GM12872 (cell line): ENCODE results near the gene LAMC3.

ENCODE experiments used
- TF ChIP-seq, protein P1 (sequence below): IDR thresholded peaks from 3 replicates; pipeline ENCODE4 v1.5.1; 2011; ENCODE audit warnings: low read depth, mild to moderate bottlenecking, low read length, moderate library complexity; ENCODE audit not compliant: insufficient read depth

LAMC3 gene

DNA sequence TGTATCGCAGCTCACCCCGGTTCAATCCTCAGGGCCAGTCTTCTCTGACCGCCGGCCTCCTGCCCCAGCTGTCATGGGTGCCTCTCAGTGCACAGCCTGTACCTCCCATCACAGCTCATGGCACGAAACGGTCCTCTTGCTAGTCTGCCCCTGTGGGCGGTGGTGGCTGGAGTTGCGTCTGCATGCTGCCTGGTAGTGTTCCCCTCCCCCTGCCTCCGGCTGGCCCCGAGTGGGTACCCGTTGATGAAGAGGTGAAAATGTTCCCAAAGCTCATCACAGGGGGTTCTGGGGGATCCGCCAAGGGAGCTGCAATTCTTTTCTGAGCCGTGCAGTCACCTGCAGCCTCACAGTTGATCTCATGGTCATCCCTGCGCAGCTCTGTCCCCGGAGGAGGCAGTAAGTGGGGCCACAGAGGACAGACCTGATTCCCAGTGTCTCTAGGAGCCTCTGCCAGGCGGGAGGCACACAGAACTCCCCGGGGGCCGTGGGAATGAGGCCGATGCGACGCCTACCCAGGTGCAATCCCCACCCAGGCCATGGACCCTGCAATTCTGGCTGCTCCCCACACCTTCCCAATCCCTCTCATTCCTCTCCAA lies 35.2 kb upstream of the LAMC3 start:
- TF ChIP-seq, protein P1, sequence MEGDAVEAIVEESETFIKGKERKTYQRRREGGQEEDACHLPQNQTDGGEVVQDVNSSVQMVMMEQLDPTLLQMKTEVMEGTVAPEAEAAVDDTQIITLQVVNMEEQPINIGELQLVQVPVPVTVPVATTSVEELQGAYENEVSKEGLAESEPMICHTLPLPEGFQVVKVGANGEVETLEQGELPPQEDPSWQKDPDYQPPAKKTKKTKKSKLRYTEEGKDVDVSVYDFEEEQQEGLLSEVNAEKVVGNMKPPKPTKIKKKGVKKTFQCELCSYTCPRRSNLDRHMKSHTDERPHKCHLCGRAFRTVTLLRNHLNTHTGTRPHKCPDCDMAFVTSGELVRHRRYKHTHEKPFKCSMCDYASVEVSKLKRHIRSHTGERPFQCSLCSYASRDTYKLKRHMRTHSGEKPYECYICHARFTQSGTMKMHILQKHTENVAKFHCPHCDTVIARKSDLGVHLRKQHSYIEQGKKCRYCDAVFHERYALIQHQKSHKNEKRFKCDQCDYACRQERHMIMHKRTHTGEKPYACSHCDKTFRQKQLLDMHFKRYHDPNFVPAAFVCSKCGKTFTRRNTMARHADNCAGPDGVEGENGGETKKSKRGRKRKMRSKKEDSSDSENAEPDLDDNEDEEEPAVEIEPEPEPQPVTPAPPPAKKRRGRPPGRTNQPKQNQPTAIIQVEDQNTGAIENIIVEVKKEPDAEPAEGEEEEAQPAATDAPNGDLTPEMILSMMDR: no peak

DNA sequence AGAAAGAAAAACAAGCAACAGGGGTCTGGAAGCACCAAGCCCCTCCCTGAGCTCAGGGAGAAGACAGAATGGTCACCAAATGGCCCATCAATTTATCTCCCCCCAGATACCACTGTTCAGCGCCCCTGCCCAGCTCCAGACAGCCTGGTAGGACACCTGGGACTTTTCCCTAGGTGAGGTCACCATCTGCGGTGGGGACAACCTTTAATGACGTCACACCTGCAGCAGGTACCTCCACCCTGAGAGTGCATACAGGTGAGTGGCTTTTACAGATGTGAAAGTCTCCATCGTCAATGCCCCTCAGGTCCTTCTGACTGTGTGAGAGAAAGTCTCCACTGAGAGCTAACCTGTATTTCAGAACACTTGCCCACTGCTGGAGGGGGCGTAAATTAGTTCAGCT lies 34.3 kb upstream of the LAMC3 start:
- TF ChIP-seq, protein P1: no peak

DNA sequence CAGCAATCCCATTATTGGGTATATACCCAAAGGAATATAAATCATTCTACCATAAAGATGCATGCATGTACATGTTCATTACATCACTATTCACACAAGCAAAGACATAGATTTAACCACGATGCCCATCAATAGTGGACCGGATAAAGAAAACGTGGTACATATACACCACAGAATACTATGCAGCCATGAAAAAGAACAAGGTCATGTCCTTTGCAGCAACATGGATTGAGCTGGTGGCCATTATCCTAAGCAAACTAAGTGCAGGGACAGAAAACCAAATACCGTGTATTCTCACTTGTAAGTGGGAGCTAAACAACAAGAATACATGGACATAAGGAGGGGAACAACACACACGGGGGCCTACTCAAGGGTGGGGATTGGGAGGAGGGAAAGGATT lies 33.8 kb upstream of the LAMC3 start:
- TF ChIP-seq, protein P1: no peak

DNA sequence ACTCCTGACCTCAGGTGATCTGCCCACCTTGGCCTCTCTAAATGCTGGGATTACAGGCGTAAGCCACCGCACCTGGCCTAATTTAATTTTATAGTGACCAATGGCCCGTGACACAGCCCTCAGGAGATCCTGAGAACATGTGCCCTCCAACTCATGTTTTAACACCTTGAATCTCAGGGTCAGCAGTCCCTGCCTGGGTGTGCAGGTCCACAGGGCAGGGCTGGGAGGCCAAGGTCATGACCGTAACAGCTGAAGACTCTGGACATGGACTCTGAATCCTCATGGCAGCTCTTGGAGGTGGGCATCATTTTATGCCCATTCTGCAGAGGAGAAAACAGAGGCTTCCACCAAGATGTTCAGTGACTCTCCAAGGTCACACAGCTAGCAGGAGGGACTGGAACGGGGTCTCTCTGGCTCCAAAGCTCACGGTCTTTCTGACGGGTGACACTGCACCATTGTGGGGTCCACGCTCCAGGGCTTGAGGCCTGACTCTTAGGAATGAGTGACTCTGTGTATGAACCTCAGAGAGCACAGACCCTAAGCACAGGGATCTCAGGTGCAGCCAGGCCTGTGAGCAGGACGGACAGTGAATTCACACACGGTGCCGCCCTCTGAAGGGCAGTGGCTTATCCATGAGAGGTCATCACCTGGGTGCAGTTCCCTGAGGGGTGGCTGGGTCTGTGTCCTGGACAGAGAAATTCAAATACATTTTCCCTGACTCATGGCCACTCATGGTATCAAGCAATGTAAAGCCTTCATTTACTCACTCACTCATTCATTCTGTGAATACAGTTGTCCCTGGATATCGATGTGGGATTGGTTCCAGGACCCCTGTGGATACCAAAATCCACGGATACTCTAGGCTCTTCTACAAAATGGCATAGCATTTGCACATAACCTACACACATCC lies 32.8 kb upstream of the LAMC3 start:
- TF ChIP-seq, protein P1: no peak

DNA sequence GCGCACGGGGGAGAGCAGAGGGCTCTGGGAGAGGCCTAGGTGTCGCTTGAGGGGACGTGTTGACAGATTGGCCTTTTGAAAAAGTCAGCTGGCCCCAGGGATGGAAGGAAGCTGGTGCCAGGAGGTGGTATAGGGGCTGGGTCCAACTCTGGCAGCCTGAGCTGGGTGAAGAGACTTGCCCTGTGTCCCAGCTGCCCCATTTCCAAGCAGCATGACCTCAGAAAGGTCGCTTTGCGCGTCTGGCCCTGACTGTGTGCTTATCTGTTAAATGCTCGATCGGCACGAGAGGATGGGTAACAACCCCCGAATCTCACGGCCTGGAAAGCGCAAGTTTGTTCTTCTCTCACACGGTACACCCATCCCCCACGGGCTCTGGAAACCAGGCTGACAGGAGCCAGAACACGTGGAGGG lies 31.2 kb upstream of the LAMC3 start:
- TF ChIP-seq, protein P1: no peak

DNA sequence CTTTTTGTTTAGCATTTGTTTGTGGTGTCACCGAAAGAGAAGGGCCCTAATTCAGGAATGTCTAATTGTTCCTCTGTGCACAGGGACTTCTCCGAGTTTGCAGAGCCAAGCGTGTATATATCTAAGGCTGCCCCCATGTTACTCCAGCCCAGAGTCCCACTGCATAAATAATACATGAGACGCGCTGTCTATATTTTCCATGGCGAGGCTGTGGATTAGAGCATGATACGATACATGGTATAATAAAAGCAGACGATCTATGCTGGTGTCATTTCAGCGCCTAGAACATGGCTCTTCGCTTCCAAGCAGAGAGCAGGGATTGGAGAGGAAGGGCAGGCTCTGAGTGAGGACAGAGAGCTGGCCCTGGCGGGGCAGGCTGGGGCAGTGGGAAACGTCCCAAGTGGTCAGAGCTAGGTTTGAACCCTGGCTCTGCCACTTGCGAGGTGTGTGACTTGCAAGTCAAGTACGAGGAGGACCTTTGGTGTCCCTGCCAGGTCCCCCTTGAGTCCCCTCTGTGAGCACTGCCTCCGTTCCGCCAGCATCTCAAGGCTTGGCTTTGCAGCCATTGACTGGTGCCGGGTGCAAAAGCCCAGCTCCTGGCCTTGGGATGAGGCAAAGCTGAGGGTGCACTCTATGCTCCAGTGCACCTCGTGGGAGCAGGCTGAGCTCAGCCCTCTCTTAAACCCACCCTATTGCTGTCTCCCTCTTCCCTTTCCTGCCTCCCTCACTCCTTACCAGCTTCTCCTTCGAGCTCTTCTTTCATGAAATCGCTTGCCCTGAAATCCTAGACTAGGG lies 29.2 kb upstream of the LAMC3 start:
- TF ChIP-seq, protein P1: no peak

DNA sequence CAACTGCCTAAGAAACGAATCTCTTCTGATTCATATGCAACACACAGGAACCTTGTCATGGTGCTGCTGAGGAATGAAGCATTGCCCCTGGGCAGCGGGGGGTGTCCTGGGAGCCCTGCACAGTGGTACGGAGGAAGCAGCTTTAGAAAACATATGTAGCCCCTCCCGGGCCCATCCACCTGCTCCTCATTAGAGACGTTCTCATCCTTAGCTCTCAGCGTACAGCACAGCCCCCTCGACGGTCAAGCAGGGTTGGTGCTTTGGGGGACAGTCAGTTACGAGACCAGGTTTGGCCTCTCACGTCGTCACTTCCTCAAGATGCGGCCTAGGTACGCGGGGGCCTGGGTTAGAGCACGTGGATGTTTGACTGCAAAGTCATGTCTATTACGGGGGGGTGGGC lies 28.4 kb upstream of the LAMC3 start:
- TF ChIP-seq, protein P1: no peak
